Measurements from ENCODE around the gene ZNF426. TPM values are rescaled to one million over a fixed set of nuclear protein-coding genes. Genes with fewer than 3 reads are reported as not detected.

The ZNF426 gene
- total RNA-seq, 4 donors from 2014 or later: 8.8 to 13.4 (median 11.4) TPM

- TF ChIP-seq CTCF (IDR thresholded peaks at IDR 0.05; ENCODE audit: low read depth): no peak
These were observed 31.2 kb downstream of the ZNF426 start for GRCh38 chr19:9507285-9507684.

- TF ChIP-seq CTCF (IDR thresholded peaks at IDR 0.05; ENCODE audit: low read depth): no peak
These were observed 37.6 kb downstream of the ZNF426 start for GRCh38 chr19:9500796-9501195.

GRCh38 chr19:9498183-9498902 lies 40.1 kb downstream of the ZNF426 start, which contains the start of gene ZNF560:
Gene ZNF560 (minus strand): TSS chr19:9498616. CDS start chr19:9475313, 23,303 bp downstream.
- no peak for TF ChIP-seq CTCF (IDR thresholded peaks at IDR 0.05; ENCODE audit: low read depth)

GRCh38 chr19:9494096-9494495 lies 44.3 kb downstream of the ZNF426 start:
- no peak for TF ChIP-seq CTCF (IDR thresholded peaks at IDR 0.05; ENCODE audit: low read depth)

GRCh38 chr19:9487016-9487415 lies 51.4 kb downstream of the ZNF426 start:
- TF ChIP-seq CTCF (IDR thresholded peaks at IDR 0.05; ENCODE audit: low read depth): no peak

- no peak for TF ChIP-seq CTCF (IDR thresholded peaks at IDR 0.05; ENCODE audit: low read depth)
These were observed 53.3 kb downstream of the ZNF426 start for GRCh38 chr19:9485140-9485539.

GRCh38 chr19:9474975-9475374 lies 63.5 kb downstream of the ZNF426 start:
- no peak for TF ChIP-seq CTCF (IDR thresholded peaks at IDR 0.05; ENCODE audit: low read depth)

Other genes with a start within 250 kb of the ZNF426 start
- gene ZNF699, start 228.8 kb downstream of the ZNF426 start, total RNA-seq: 10 to 100 TPM; 10.3 to 11.9 (median 11.4) TPM
- 10 to 100 TPM; 15.1 to 30.3 (median 22.2) TPM for gene ZNF559, start 214.5 kb downstream of the ZNF426 start, total RNA-seq
- 1 to 10 TPM; 2.6 to 5.3 (median 3.4) TPM for gene ZNF177, start 175.6 kb downstream of the ZNF426 start, total RNA-seq
- 10 to 100 TPM; 19.6 to 41.6 (median 23.5) TPM for gene ZNF266, start 103.1 kb downstream of the ZNF426 start, total RNA-seq
- gene ZNF560, start 40.0 kb downstream of the ZNF426 start, total RNA-seq: not detected
- 10 to 100 TPM; 22.3 to 31.3 (median 26.5) TPM for gene ZNF121, start 45.9 kb upstream of the ZNF426 start, total RNA-seq
- gene ZNF561, start 82.6 kb upstream of the ZNF426 start, total RNA-seq: 10 to 100 TPM; 22.6 to 33.4 (median 30.8) TPM
- 10 to 100 TPM; 21.8 to 27.7 (median 23.1) TPM for gene ZNF562, start 136.5 kb upstream of the ZNF426 start, total RNA-seq
- gene ZNF846, start 230.1 kb upstream of the ZNF426 start, total RNA-seq: 10 to 100 TPM; 11.7 to 24.4 (median 20.9) TPM